GM18511 (cell line): ENCODE data around the gene HOXB5.
A peak's percentile ranks its signal among the peaks of the same experiment; 100 is the strongest.

Experiments used
- ATAC-seq: cut with Tn5 transposase; IDR thresholded peaks from one replicate; pipeline ENCODE4 v1.9.1; 2021; ENCODE audit warnings: mild to moderate bottlenecking, moderate library complexity; ENCODE audit not compliant: unreplicated experiment

Gene HOXB5

DNA sequence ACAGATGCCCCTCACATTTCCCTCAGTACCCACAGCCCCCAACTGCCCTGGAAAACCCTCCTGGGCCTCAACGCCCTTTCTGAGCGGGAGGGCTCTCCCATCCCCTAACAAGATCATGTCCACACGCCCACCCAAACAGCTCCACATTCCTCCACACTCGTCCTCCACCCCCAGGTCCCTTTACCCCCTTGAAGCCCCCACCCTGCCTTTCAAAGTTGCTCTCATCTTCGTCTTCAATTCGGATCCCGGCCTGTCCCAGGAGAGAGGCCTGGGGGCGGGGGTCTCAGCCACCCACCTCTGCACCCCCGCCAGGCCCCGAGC is 29.8 kb downstream of the HOXB5 start:
- ATAC-seq = no peak

GRCh38 chr17:48563385-48563838 is 30.2 kb downstream of the HOXB5 start:
- ATAC-seq = no peak

- no peak for ATAC-seq
Observed at GRCh38 chr17:48562934-48563333, 30.6 kb downstream of the HOXB5 start.

- ATAC-seq = peak; percentile 80
Observed at GRCh38 chr17:48561884-48562810, 31.4 kb downstream of the HOXB5 start.

GRCh38 chr17:48559840-48560817 is 33.5 kb downstream of the HOXB5 start:
- no peak for ATAC-seq

DNA sequence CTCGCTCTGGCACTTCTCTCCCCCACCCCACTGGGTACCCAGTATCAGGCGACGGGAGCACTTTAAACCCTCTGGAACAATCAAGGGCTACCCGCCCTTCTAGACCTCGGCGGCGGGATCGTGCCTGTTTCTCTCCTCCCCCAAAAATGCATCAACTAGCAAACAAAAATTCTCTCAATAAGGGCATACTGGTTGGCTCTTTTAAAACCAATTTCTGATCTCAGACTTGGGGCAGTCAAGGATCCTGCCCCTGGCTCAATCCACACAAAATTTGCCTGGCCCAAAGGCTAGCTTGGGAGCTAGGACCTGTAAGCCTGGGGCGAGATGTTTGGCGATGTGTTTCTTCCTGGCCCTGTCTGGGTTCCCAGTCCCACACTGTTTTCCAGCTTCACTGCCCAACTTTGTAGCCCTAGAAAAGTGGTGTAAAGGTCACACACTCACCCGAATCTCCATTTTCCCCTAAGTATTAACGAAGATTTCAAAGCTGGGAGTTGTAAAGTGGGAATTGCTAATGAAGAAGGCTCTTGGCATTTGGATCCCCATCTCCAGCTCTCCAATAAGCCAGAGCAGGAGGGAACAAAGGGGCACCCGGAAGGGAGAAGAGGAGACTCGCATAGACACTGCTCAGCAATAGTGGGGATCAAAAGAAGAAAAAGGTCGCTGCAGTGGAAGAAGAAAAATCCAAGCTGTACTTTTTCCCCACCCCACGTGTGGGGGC is 34.3 kb downstream of the HOXB5 start:
- ATAC-seq = no peak

DNA sequence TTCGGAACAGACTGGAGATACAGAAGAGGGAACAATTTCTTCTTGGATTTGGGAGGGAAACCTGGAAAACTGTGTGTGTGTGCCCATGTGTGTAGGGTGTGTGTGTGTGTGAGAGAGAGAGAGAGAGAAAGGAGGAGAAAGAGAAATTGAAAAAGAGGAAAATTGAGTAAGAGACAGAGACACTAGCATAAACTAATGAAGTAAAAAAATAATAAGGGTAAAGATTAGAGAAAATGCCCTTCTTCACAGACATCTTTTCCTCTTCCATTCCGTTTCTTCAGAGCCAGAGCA is 34.8 kb downstream of the HOXB5 start:
- no peak for ATAC-seq

GRCh38 chr17:48558057-48558830 is 35.3 kb downstream of the HOXB5 start:
- no peak for ATAC-seq

DNA sequence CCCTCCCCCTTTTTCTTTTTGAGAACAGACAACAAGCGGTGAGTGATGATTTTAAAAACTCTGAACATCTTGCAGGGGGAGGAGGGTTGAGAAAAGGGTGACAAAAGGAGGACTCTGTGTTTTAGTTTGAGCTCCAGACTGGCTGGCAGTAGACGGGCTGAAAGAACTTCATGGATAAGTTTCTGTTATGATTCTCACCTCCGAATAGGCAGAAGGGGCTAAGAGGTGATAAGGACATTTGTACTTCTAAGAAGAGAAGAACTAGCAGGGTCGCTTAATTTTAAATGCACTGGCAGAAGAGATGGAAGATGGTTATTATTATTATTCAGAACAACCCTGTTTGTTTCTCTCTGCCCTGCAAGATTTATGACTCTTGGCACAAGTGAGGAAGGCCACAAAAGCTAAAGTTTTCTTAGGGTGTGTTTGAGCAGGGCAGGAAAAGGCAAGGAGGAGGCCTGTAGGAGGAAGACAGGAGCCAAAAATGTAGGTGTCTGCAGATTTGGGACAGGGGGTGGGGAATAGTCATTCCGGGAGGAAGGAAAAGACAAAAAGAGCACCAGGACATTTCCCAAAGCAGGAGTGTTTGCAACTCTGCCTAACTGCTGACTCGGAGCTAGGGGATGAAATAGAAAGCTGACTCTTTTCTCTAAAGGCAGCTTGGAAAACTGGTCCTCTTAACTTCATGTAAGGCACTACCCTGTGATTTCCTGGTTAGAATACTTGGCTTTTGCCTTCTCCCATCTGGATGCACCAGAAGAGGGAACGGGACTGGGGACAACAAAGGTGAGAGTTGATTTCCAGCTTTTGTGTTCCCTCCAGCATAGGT is 36.8 kb downstream of the HOXB5 start:
- no peak for ATAC-seq

- no peak for ATAC-seq
Observed at GRCh38 chr17:48556229-48556575, 37.4 kb downstream of the HOXB5 start.

- no peak for ATAC-seq
Observed at GRCh38 chr17:48555258-48556228, 38.0 kb downstream of the HOXB5 start.

GRCh38 chr17:48554412-48555257 is 38.9 kb downstream of the HOXB5 start:
- no peak for ATAC-seq

DNA sequence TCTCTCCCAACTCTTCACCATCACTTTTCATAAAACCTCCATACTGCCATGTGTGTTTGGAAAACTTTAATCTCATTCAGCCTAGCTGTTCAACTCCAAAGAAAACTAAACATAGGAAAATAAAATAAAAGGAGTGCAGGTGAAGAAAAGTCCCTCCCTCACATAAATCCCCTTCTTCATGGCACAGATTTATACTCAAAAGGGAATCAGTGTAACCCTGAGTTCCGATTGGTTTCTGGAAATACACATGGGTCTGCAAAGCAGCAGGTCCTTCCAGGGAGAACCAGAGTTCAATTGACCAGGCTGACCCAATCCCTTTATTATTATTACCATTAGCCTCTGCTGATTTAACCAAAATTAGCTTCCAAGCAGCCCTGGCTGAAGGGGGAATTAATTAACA is 39.8 kb downstream of the HOXB5 start:
- ATAC-seq = no peak

DNA sequence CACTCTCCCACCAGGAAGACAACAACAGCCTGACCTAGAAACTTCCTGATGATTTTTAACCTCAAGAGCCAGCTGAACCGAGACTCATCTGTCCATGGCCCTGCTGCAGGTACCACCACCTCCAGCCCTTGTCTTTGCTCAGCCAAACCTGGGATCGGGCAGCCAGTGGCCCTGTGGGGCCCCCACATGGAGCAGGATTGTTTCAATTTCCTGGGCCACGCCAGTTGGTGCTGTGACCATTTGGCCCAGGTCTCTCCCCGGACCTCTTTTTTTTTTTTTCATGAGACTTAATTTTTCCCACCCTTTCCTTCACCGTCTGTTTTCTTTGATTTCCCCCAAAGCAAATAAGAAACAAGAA is 40.4 kb downstream of the HOXB5 start:
- no peak for ATAC-seq

DNA sequence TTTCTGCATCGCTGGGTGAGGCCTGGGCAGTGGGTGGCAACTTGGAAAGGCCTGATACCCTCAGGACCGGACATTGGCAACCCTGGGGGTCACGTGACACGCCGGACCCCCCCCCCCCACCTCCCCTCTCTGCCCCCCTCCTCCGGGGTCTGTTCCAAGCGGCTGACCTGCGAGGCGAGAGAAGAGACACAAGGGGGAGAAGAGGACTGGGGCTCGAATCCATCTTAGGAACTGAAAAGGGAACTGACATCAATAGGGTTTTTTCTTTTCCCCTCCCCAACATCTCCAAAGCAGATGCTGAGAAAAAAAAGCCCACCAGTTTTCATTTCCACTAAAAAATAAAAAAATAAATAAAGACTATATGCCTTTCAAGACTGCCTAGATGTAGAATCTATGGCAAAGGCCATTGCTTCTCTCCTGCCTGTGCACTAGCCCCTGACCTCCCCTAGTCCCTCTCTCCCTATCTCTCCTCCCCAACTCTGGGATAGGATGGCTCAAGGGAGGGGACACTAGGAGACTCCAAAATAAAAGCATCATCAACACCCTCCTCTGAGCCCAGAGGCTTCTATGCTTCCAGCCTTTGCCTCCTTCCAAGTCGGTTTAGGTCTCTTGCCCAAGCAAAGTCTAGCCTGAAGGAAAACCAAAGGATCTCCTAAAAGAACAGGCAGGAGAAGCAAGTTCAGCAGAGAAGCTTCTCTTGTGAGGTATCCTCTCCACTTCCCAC is 41.0 kb downstream of the HOXB5 start:
- ATAC-seq = no peak

DNA sequence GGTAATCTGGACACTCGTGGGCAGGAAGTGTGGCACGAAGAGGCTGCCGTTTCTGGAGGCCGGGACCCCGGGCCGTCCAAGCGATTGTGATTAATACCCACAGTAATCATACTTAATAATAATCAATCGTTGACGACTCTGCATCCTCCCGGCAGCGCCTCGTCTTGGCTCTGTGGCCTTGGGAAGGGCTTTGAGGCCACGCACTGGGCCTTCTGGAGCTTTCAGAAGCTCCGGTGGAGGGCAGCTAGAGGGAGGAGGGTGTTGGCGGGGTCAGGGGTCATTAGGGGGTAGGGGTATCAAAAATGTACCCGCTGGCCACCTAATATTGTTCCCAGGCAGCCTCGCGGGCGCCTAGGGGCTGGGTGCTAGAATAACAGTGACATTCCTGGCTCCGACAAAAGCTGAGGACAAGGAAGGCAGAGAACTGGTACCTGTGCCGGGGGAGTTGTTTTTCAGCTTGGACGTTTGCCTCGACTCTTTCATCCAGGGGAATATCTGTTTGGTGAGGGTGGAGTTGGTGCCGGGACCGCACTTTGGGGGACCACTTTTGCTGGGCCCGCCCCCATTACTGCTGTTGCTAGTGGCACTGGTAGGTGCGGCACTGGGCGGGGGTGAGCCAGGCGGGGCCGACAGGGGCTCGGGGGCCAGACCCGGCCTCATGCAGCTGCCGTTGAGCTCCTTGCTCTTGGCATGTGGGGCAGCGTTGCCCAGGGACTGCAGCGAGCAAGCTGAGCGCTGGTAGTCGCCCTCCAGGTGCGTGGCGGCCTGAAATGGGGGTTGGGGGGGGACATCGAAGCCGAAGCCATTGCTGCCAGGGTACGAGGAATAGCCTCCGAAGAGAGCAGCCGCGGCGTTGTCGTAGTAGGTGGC is 41.7 kb downstream of the HOXB5 start:
- ATAC-seq = no peak
